ENCODE results near the gene WDFY2.

GRCh38 chr13:51581148-51581820 lies 3.0 kb upstream of the WDFY2 start:
- no peak for TF ChIP-seq CTCF (conservative IDR thresholded peaks at IDR 0.05)
- TF ChIP-seq EZH2 (IDR thresholded peaks at IDR 0.05; ENCODE audit: low read depth), result no peak

Data from PC-9 (cell line).